Measurements from ENCODE around the gene RBM17.
"Not testable (repeated sequence)": the region's sequence is repeated elsewhere in the genome, so short reads cannot be mapped to it uniquely, and the experiment has no call there.

RBM17 gene

GRCh38 chr10:6056411-6057135, 32.3 kb upstream of the RBM17 start:
- H3K9ac ChIP-seq (ENCODE audit: low read depth in 1 of 2, low read length in 2 of 2), result no peak overlapping the region
- H3K4me3 ChIP-seq (ENCODE audit: low read depth in 1 of 2, low read length in 2 of 2), result no peak overlapping the region
- no peaks in the 10 kb centered on the region for H3K9me3 ChIP-seq (ENCODE audit: control insufficient read depth in 1 of 2, low read length in 2 of 2)
- H3K27ac ChIP-seq (ENCODE audit: low read depth, low read length), result no peak overlapping the region
- H3K36me3 ChIP-seq (ENCODE audit: control insufficient read depth in 1 of 2, insufficient read depth in 2 of 2, low read length in 2 of 2), result no peaks in the 10 kb centered on the region
- H3K27me3 ChIP-seq (ENCODE audit: control insufficient read depth in 1 of 2, insufficient read depth in 2 of 2, low read length in 2 of 2), result peaks cover 0 to 6% of the 10 kb centered on the region in 2 donors
- peaks cover 20 to 28% of the 10 kb centered on the region in 2 donors for H3K4me1 ChIP-seq (ENCODE audit: control insufficient read depth in 1 of 2, insufficient read depth in 2 of 2, low read length in 2 of 2)

GRCh38 chr10:6058682-6059475, 30.0 kb upstream of the RBM17 start:
- Histone ChIP-seq H3K27me3 (ENCODE audit: control insufficient read depth in 1 of 2, insufficient read depth in 2 of 2, low read length in 2 of 2) (peaks cover 0 to 6% of the 10 kb centered on the region in 2 donors), H3K4me1 (ENCODE audit: control insufficient read depth in 1 of 2, insufficient read depth in 2 of 2, low read length in 2 of 2) (peaks cover 4 to 6% of the 10 kb centered on the region in 2 donors), H3K9ac (ENCODE audit: low read depth in 1 of 2, low read length in 2 of 2) (no peak overlapping the region), H3K9me3 (ENCODE audit: control insufficient read depth in 1 of 2, low read length in 2 of 2) (no peaks in the 10 kb centered on the region), H3K4me3 (ENCODE audit: low read depth in 1 of 2, low read length in 2 of 2) (no peak overlapping the region), H3K36me3 (ENCODE audit: control insufficient read depth in 1 of 2, insufficient read depth in 2 of 2, low read length in 2 of 2) (no peaks in the 10 kb centered on the region), H3K27ac (ENCODE audit: low read depth, low read length) (no peak overlapping the region)

- Histone ChIP-seq H3K36me3 (ENCODE audit: control insufficient read depth in 1 of 2, insufficient read depth in 2 of 2, low read length in 2 of 2) (no peaks in the 10 kb centered on the region), H3K4me3 (ENCODE audit: low read depth in 1 of 2, low read length in 2 of 2) (no peak overlapping the region), H3K9ac (ENCODE audit: low read depth in 1 of 2, low read length in 2 of 2) (no peak overlapping the region), H3K27me3 (ENCODE audit: control insufficient read depth in 1 of 2, insufficient read depth in 2 of 2, low read length in 2 of 2) (peaks cover 0 to 6% of the 10 kb centered on the region in 2 donors), H3K9me3 (ENCODE audit: control insufficient read depth in 1 of 2, low read length in 2 of 2) (no peaks in the 10 kb centered on the region), H3K4me1 (ENCODE audit: control insufficient read depth in 1 of 2, insufficient read depth in 2 of 2, low read length in 2 of 2) (no peaks in the 10 kb centered on the region), H3K27ac (ENCODE audit: low read depth, low read length) (no peak overlapping the region)
Measured at GRCh38 chr10:6059506-6059905, 29.3 kb upstream of the RBM17 start.

GRCh38 chr10:6061056-6061455, 27.8 kb upstream of the RBM17 start:
- peaks cover 0 to 6% of the 10 kb centered on the region in 2 donors for H3K27me3 ChIP-seq (ENCODE audit: control insufficient read depth in 1 of 2, insufficient read depth in 2 of 2, low read length in 2 of 2)
- no peak overlapping the region for H3K9ac ChIP-seq (ENCODE audit: low read depth in 1 of 2, low read length in 2 of 2)
- H3K27ac ChIP-seq (ENCODE audit: low read depth, low read length), result no peak overlapping the region
- H3K4me3 ChIP-seq (ENCODE audit: low read depth in 1 of 2, low read length in 2 of 2), result no peak overlapping the region
- no peaks in the 10 kb centered on the region for H3K4me1 ChIP-seq (ENCODE audit: control insufficient read depth in 1 of 2, insufficient read depth in 2 of 2, low read length in 2 of 2)
- H3K36me3 ChIP-seq (ENCODE audit: control insufficient read depth in 1 of 2, insufficient read depth in 2 of 2, low read length in 2 of 2), result no peaks in the 10 kb centered on the region
- H3K9me3 ChIP-seq (ENCODE audit: control insufficient read depth in 1 of 2, low read length in 2 of 2), result no peaks in the 10 kb centered on the region

GRCh38 chr10:6062101-6062771, 26.6 kb upstream of the RBM17 start, which contains the start of gene IL2RA:
TSS of gene IL2RA (minus strand) at chr10:6062367. CDS start at chr10:6062151, 216 bp downstream.
- Histone ChIP-seq H3K9me3 (ENCODE audit: control insufficient read depth in 1 of 2, low read length in 2 of 2) (no peaks in the 10 kb centered on the region), H3K4me1 (ENCODE audit: control insufficient read depth in 1 of 2, insufficient read depth in 2 of 2, low read length in 2 of 2) (no peaks in the 10 kb centered on the region), H3K27me3 (ENCODE audit: control insufficient read depth in 1 of 2, insufficient read depth in 2 of 2, low read length in 2 of 2) (peaks cover 0 to 6% of the 10 kb centered on the region in 2 donors), H3K36me3 (ENCODE audit: control insufficient read depth in 1 of 2, insufficient read depth in 2 of 2, low read length in 2 of 2) (no peaks in the 10 kb centered on the region), H3K4me3 (ENCODE audit: low read depth in 1 of 2, low read length in 2 of 2) (peak within 1 kb of the TSS; percentile 48 to 57), H3K27ac (ENCODE audit: low read depth, low read length) (no peak within 1 kb of the TSS), H3K9ac (ENCODE audit: low read depth in 1 of 2, low read length in 2 of 2) (peak within 1 kb of the TSS; percentile 12 to 40)

- H3K9me3 ChIP-seq (ENCODE audit: control insufficient read depth in 1 of 2, low read length in 2 of 2), result no peaks in the 10 kb centered on the region
- H3K27ac ChIP-seq (ENCODE audit: low read depth, low read length), result no peak overlapping the region
- H3K4me1 ChIP-seq (ENCODE audit: control insufficient read depth in 1 of 2, insufficient read depth in 2 of 2, low read length in 2 of 2), result no peaks in the 10 kb centered on the region
- no peaks in the 10 kb centered on the region for H3K27me3 ChIP-seq (ENCODE audit: control insufficient read depth in 1 of 2, insufficient read depth in 2 of 2, low read length in 2 of 2)
- H3K4me3 ChIP-seq (ENCODE audit: low read depth in 1 of 2, low read length in 2 of 2), result no peak overlapping the region
- H3K9ac ChIP-seq (ENCODE audit: low read depth in 1 of 2, low read length in 2 of 2), result no peak overlapping the region
- no peaks in the 10 kb centered on the region for H3K36me3 ChIP-seq (ENCODE audit: control insufficient read depth in 1 of 2, insufficient read depth in 2 of 2, low read length in 2 of 2)
Measured at GRCh38 chr10:6064119-6064518, 24.7 kb upstream of the RBM17 start.

- H3K27me3 ChIP-seq (ENCODE audit: control insufficient read depth in 1 of 2, insufficient read depth in 2 of 2, low read length in 2 of 2); H3K36me3 ChIP-seq (ENCODE audit: control insufficient read depth in 1 of 2, insufficient read depth in 2 of 2, low read length in 2 of 2); H3K9me3 ChIP-seq (ENCODE audit: control insufficient read depth in 1 of 2, low read length in 2 of 2); H3K27ac ChIP-seq (ENCODE audit: low read depth, low read length); H3K4me1 ChIP-seq (ENCODE audit: control insufficient read depth in 1 of 2, insufficient read depth in 2 of 2, low read length in 2 of 2); H3K9ac ChIP-seq (ENCODE audit: low read depth in 1 of 2, low read length in 2 of 2); H3K4me3 ChIP-seq (ENCODE audit: low read depth in 1 of 2, low read length in 2 of 2): not testable (repeated sequence)
Measured at GRCh38 chr10:6064726-6065125, 24.1 kb upstream of the RBM17 start.

GRCh38 chr10:6065406-6065805, 23.4 kb upstream of the RBM17 start:
- H3K36me3 ChIP-seq (ENCODE audit: control insufficient read depth in 1 of 2, insufficient read depth in 2 of 2, low read length in 2 of 2), result no peaks in the 10 kb centered on the region
- no peaks in the 10 kb centered on the region for H3K27me3 ChIP-seq (ENCODE audit: control insufficient read depth in 1 of 2, insufficient read depth in 2 of 2, low read length in 2 of 2)
- H3K4me1 ChIP-seq (ENCODE audit: control insufficient read depth in 1 of 2, insufficient read depth in 2 of 2, low read length in 2 of 2), result no peaks in the 10 kb centered on the region
- no peak overlapping the region for H3K4me3 ChIP-seq (ENCODE audit: low read depth in 1 of 2, low read length in 2 of 2)
- no peak overlapping the region for H3K9ac ChIP-seq (ENCODE audit: low read depth in 1 of 2, low read length in 2 of 2)
- no peaks in the 10 kb centered on the region for H3K9me3 ChIP-seq (ENCODE audit: control insufficient read depth in 1 of 2, low read length in 2 of 2)
- H3K27ac ChIP-seq (ENCODE audit: low read depth, low read length), result no peak overlapping the region

GRCh38 chr10:6065835-6066234, 23.0 kb upstream of the RBM17 start:
- Histone ChIP-seq H3K27ac (ENCODE audit: low read depth, low read length) (no peak overlapping the region), H3K36me3 (ENCODE audit: control insufficient read depth in 1 of 2, insufficient read depth in 2 of 2, low read length in 2 of 2) (no peaks in the 10 kb centered on the region)

GRCh38 chr10:6067457-6067856, 21.4 kb upstream of the RBM17 start:
- no peak overlapping the region for H3K9ac ChIP-seq (ENCODE audit: low read depth in 1 of 2, low read length in 2 of 2)
- H3K4me1 ChIP-seq (ENCODE audit: control insufficient read depth in 1 of 2, insufficient read depth in 2 of 2, low read length in 2 of 2), result peaks cover 11 to 12% of the 10 kb centered on the region in 2 donors
- no peak overlapping the region for H3K4me3 ChIP-seq (ENCODE audit: low read depth in 1 of 2, low read length in 2 of 2)
- H3K36me3 ChIP-seq (ENCODE audit: control insufficient read depth in 1 of 2, insufficient read depth in 2 of 2, low read length in 2 of 2), result no peaks in the 10 kb centered on the region
- no peak overlapping the region for H3K27ac ChIP-seq (ENCODE audit: low read depth, low read length)
- no peaks in the 10 kb centered on the region for H3K9me3 ChIP-seq (ENCODE audit: control insufficient read depth in 1 of 2, low read length in 2 of 2)
- H3K27me3 ChIP-seq (ENCODE audit: control insufficient read depth in 1 of 2, insufficient read depth in 2 of 2, low read length in 2 of 2), result no peaks in the 10 kb centered on the region

More at GRCh38 chr10:6065835-6066234, 23.0 kb upstream of the RBM17 start:
- H3K4me1 ChIP-seq (ENCODE audit: control insufficient read depth in 1 of 2, insufficient read depth in 2 of 2, low read length in 2 of 2), result peaks cover 0 to 2% of the 10 kb centered on the region in 2 donors
- H3K4me3 ChIP-seq (ENCODE audit: low read depth in 1 of 2, low read length in 2 of 2), result no peak overlapping the region
- H3K9me3 ChIP-seq (ENCODE audit: control insufficient read depth in 1 of 2, low read length in 2 of 2), result no peaks in the 10 kb centered on the region
- no peaks in the 10 kb centered on the region for H3K27me3 ChIP-seq (ENCODE audit: control insufficient read depth in 1 of 2, insufficient read depth in 2 of 2, low read length in 2 of 2)
- no peak overlapping the region for H3K9ac ChIP-seq (ENCODE audit: low read depth in 1 of 2, low read length in 2 of 2)
